ENCODE measurements around the gene FRMPD2. TPM values are rescaled to one million over a fixed set of nuclear protein-coding genes. Genes with fewer than 3 reads are reported as not detected.

Gene FRMPD2
- total RNA-seq, 1 experiment from 2014 or later = 0.30 TPM

- DNase-seq (ENCODE audit: low read depth, low spot score) (no peak), ATAC-seq (no peak)
- TF ChIP-seq JUND (IDR thresholded peaks at IDR 0.05) (no peak), EGR1 (IDR thresholded peaks at IDR 0.05; ENCODE audit: low read depth) (no peak), ZNF274 (IDR thresholded peaks at IDR 0.05; ENCODE audit: low read depth, low read length) (no peak), ZBTB33 (IDR thresholded peaks at IDR 0.05; ENCODE audit: extremely low read depth, insufficient replicate concordance, low read length) (no peak)
- POLR2A ChIA-PET = no interaction called here
- Histone ChIP-seq H3K4me3 (replicated peaks in 1 of 2; ENCODE audit: low read depth in 1 of 2, low read length in 2 of 2) (no peak overlapping the region), H3K79me2 (ENCODE audit: insufficient read depth, low read length) (no peaks in the 10 kb centered on the region), H2AFZ (ENCODE audit: low read depth, low read length, poor library complexity, severe bottlenecking) (no peak overlapping the region), H3K9ac (ENCODE audit: low read length) (no peak overlapping the region), H3K4me2 (ENCODE audit: low read length) (no peak overlapping the region), H3K27me3 (ENCODE audit: insufficient read depth, low read length) (no peaks in the 10 kb centered on the region), H3K9me2 (ENCODE audit: insufficient read depth) (no peaks in the 10 kb centered on the region), H3K4me1 (ENCODE audit: control insufficient read depth in 1 of 2, insufficient read depth in 2 of 2, low read length in 2 of 2) (peaks cover 10 to 16% of the 10 kb centered on the region in 2 experiments), H3K9me3 (ENCODE audit: control insufficient read depth in 1 of 2, insufficient read depth in 1 of 2, low read depth in 1 of 2, low read length in 2 of 2) (no peaks in the 10 kb centered on the region), H3K27ac (ENCODE audit: low read depth, low read length) (no peak overlapping the region), H4K20me1 (ENCODE audit: insufficient read depth) (no peaks in the 10 kb centered on the region), H3K36me3 (ENCODE audit: control insufficient read depth in 1 of 2, insufficient read depth in 2 of 2, low read length in 2 of 2) (no peaks in the 10 kb centered on the region)
- BruUV-seq (replicated peaks) = no TSS peak
- CTCF ChIA-PET = no interaction called here
- RAD21 ChIA-PET (ENCODE audit: low non-redundant PET in 1 of 2, low total read pairs in 2 of 2, uncharacterized antibody in 2 of 2, unreplicated experiment in 2 of 2) = no interaction called here
- intact Hi-C loops (cut with micrococcal nuclease) = no loop called here
Observed at GRCh38 chr10:48197236-48197899, 77.1 kb downstream of the FRMPD2 start.

- ATAC-seq (no peak), DNase-seq (ENCODE audit: low read depth, low spot score) (no peak)
- Histone ChIP-seq H3K9me3 (ENCODE audit: control insufficient read depth in 1 of 2, insufficient read depth in 1 of 2, low read depth in 1 of 2, low read length in 2 of 2) (no peaks in the 10 kb centered on the region), H3K4me1 (ENCODE audit: control insufficient read depth in 1 of 2, insufficient read depth in 2 of 2, low read length in 2 of 2) (peaks cover 10 to 16% of the 10 kb centered on the region in 2 experiments), H2AFZ (ENCODE audit: low read depth, low read length, poor library complexity, severe bottlenecking) (no peak overlapping the region), H3K79me2 (ENCODE audit: insufficient read depth, low read length) (no peaks in the 10 kb centered on the region), H3K36me3 (ENCODE audit: control insufficient read depth in 1 of 2, insufficient read depth in 2 of 2, low read length in 2 of 2) (no peaks in the 10 kb centered on the region), H3K9ac (ENCODE audit: low read length) (no peak overlapping the region), H3K9me2 (ENCODE audit: insufficient read depth) (no peaks in the 10 kb centered on the region), H4K20me1 (ENCODE audit: insufficient read depth) (no peaks in the 10 kb centered on the region), H3K27ac (ENCODE audit: low read depth, low read length) (no peak overlapping the region), H3K27me3 (ENCODE audit: insufficient read depth, low read length) (no peaks in the 10 kb centered on the region), H3K4me3 (replicated peaks in 1 of 2; ENCODE audit: low read depth in 1 of 2, low read length in 2 of 2) (no peak overlapping the region), H3K4me2 (ENCODE audit: low read length) (no peak overlapping the region)
- POLR2A ChIA-PET = no interaction called here
- RAD21 ChIA-PET (ENCODE audit: low non-redundant PET in 1 of 2, low total read pairs in 2 of 2, uncharacterized antibody in 2 of 2, unreplicated experiment in 2 of 2) = no interaction called here
- CTCF ChIA-PET = no interaction called here
- BruUV-seq (replicated peaks) = no TSS peak
- intact Hi-C loops (cut with micrococcal nuclease) = no loop called here
- TF ChIP-seq SIN3A (IDR thresholded peaks at IDR 0.05; ENCODE audit: low read depth) (no peak), SRF (IDR thresholded peaks at IDR 0.05; ENCODE audit: low read depth) (no peak), MAX (IDR thresholded peaks at IDR 0.05) (no peak), JUND (IDR thresholded peaks at IDR 0.05) (no peak), TCF7L2 (IDR thresholded peaks at IDR 0.05; ENCODE audit: borderline replicate concordance, extremely low read depth, insufficient read depth, insufficient read length) (no peak), RAD21 (IDR thresholded peaks at IDR 0.05; ENCODE audit: low read depth) (no peak), EZH2 (IDR thresholded peaks at IDR 0.05) (no peak), POLR2A (IDR thresholded peaks at IDR 0.05; ENCODE audit: borderline replicate concordance, extremely low read depth, insufficient read depth, insufficient read length) (no peak), ELF1 (IDR thresholded peaks at IDR 0.05; ENCODE audit: borderline replicate concordance, low read depth) (no peak), CBX3 (IDR thresholded peaks at IDR 0.05; ENCODE audit: low read depth) (no peak), ZBTB33 (IDR thresholded peaks at IDR 0.05; ENCODE audit: extremely low read depth, insufficient replicate concordance, low read length) (no peak), ZNF274 (IDR thresholded peaks at IDR 0.05; ENCODE audit: low read depth, low read length) (no peak), POLR2AphosphoS5 (IDR thresholded peaks at IDR 0.05; ENCODE audit: low read depth, low read length) (no peak), ZFX (IDR thresholded peaks at IDR 0.05) (no peak), ATF3 (IDR thresholded peaks at IDR 0.05) (no peak)
Observed at GRCh38 chr10:48195803-48196202, 78.7 kb downstream of the FRMPD2 start.
